NCI-H345 (cell line): Measurements from ENCODE around the gene HPCA.

Source experiments
- DNase-seq: peaks from one replicate; lab custom pipeline; 2025; lab: John Stamatoyannopoulos, UW

HPCA gene

GRCh38 chr1:32886004-32886827, at the start of gene HPCA:
Gene HPCA, plus strand, starts transcription at chr1:32886491. Its CDS starts 2,408 bp downstream, at chr1:32888899.
- DNase-seq = no peak

DNA sequence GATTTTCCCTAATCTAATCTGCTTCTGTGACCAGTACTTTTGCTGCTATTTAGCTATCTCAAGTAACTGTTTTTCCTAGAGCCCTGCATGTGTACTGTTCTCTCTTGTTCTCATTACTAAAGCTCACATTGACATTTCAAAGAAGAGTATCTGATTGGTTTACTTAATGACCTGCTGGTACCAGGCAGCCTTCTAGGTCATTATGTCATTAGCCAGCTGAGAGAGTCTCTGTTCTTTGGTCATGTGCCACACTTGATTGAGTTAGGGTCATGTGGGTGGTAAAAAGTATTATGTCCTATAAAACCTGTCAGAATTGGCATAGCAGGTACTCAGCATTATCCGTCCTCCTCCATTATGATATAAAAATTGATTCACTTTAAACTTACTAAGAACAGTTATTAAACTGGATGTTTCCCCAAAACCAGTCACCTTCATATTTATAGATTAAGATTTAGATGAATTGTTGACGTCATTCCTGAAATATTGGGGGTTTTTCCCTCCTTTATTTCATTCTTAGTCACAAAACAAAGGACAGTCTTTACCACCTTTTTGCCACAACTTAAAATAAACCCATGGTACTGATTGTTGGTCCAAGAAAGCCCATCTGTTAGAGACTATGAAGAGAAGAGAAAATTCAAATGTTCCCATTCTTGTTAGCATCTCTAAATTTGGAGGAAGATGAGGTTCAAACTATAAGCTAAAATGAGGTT, 37.8 kb upstream of the HPCA start:
- no peak for DNase-seq

GRCh38 chr1:32855861-32856617, 30.3 kb upstream of the HPCA start:
- DNase-seq = no peak

- DNase-seq = no peak
Measured at GRCh38 chr1:32858136-32858535, 28.2 kb upstream of the HPCA start.

DNA sequence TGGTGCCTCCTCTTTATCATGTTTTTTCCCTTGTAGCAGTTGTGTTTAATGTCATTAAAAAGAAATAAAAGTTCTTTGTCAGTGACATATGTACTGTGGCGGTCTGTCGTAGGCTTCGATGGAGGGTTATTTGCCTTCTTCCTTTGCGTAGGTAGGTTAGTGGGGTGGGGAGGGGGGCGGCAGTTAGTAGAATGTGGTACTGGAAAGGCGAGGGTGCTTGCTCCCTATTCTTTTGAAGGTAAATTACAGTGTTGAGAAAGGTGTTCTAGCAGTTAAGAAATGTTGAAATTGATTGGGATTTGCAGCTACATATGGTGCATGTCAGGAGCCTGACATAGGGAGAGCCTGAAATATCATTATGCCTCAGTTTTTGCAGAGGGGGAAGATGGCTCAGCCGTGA, 27.5 kb upstream of the HPCA start:
- DNase-seq = no peak

- no peak for DNase-seq
Measured at GRCh38 chr1:32859915-32860314, 26.4 kb upstream of the HPCA start.

GRCh38 chr1:32860566-32860965, 25.7 kb upstream of the HPCA start:
- no peak for DNase-seq

DNA sequence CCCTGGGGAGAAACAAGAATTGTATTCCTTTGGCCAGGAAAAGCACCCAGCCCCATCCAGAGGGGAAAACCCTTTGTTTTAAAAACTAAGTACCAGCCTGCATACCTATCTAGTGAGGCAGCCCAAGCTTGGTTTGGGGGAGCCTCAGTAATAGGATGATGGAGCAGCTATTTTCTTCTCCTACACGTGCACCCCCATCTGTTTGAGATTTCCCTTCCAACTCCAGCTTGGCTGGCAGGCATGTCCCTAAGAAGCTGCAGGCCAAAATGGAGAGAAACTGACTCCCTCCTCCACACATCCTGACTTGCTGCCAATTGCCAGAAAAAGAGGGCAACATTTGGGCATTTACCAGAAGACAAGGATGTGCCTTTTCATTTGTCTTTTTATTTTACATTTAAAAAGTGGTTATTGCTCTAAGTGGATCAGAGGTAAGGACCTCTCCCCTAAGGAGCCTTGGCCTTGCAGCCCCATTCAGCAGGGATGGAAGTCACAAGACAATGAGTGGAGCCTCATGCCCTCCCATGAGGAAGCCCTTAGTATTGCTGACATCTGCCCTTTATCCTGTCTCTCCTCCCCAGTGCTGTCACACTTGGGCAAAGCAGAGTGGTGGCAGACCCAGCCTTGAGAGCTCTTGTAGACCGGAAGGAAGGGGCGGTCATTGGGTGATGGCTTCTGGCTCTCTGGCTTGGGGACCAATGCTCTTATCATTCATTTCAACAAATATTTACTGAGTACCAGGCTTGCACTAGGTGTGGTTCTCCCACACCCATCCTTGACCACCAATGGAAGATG, 24.2 kb upstream of the HPCA start:
- no peak for DNase-seq

DNA sequence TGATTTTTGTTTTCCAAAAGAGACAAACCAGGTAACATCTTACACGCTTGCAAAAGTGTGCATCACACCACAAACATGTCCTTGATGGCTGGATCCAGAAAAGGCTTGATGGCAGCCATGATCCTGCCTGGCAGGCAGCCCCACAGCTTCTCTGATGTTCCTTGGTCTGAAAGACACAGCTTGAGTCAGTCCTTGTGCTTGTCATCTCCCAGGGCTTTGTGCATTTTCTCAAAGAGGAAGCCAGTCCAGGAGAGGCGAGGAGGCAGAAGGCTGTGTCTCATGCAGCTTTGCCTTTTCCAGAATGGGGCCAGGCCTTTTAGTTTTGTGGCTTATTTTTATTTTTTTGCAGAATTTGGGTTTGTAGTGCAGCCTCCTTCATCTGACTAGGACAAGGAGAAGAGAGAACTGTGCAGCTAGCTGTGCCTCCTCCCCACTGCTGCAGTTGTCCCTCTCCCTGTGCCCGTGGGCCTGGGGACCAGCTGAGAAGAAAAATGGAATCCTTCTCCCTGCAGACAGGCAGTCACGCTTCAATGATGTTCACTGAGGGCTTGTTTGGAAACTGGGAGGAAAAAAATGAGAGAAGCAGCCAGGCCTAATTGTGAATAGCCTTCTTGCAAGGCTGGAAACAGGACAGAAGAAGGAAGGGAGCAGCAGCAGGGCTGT, 22.9 kb upstream of the HPCA start:
- no peak for DNase-seq

- DNase-seq = no peak
Measured at GRCh38 chr1:32863881-32864245, 22.4 kb upstream of the HPCA start.

DNA sequence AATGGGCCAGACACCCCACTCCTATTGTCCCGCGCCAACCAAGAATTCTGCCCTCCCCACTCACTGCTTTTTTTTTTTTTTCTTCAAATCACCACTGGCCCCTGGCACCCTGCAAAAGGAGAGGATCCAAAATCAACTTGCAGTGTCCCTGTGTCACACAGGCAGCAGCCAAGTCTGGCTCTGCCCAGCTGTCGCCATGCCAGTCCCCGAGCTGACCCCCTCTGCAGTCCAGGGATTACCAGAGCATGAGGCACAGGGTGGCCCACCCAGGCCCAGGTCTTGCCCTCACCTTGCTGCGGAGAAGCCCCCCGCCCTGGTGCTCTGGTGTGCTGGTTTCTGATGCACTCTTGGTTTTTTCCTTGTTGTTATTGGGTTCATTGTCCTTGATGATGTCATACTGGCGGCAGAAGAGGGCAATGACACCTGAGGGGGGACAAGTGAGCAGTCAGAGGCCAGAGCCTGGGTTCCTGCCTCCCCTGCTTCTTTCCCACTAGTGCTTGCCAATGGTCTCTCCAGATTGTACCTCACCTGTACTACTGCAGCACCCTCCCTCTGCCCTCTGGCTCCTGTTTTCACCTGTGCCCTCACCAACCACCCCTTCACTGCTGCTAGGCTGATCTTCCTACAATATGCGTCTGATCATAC, 21.8 kb upstream of the HPCA start:
- DNase-seq = no peak

- no peak for DNase-seq
Measured at GRCh38 chr1:32865639-32866405, 20.5 kb upstream of the HPCA start.

- no peak for DNase-seq
Measured at GRCh38 chr1:32867151-32867550, 19.1 kb upstream of the HPCA start.

DNA sequence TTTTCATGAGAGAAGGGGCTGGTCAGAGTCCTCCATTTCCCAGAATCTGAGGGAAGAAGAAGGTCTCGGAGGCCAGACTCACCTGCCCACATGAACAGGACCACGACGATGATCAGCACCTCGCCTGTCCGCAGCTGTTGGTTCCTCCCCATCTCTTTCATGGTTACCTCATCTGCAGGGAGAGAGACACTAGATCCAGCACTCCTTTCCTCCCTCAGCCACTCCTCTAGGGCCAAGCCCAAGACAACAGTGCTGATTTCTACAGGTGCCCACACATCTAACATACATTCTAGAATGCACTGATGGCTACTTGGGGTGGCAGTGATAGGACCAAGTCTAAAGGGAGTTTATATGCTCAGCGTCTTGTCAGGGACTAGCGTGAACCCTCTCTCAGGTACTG, 18.6 kb upstream of the HPCA start:
- no peak for DNase-seq

- no peak for DNase-seq
Measured at GRCh38 chr1:32868085-32868484, 18.2 kb upstream of the HPCA start.

DNA sequence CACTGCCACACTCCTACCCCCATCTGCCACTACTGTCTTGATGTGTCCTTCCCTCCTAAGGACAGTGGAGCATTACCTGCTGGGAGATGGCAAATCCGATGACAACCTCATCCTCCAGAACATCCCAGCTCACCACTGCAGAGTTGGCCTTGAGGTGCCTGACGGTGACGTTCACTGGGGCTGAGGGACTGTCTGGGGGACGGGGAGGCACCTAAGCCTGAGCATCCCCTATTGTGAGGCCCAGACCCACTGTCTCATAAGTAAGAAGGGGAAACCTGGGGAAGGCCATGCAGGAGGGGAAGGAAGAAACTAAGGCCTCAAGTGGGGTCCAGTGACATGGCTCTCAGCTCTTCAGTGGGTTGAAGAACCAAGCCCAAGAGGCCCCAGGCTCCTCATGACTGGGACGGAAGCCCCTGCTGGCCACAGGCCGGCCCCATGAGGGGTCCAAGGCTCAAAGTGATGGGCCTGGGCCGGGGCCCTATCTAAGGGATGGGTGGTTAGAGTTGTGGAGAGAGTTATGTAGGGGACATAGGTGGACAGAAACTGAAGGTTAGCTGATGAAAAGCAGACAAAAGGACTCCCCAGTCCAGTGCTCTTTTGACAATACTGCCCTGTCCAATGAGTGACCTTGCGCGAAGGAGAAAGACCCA, 17.4 kb upstream of the HPCA start:
- no peak for DNase-seq

- no peak for DNase-seq
Measured at GRCh38 chr1:32869923-32870614, 16.2 kb upstream of the HPCA start.

GRCh38 chr1:32870615-32871363, 15.5 kb upstream of the HPCA start, which contains the start of gene FNDC5:
Gene FNDC5, minus strand, starts transcription at chr1:32870912.
- peak; percentile 32 for DNase-seq
